H9 (cell line): ENCODE data around the gene RGS6. TPM values are rescaled to one million over a fixed set of nuclear protein-coding genes. Genes with fewer than 3 reads are reported as not detected.

Experiments
- DNase-seq: peaks from one replicate; pipeline ENCODE4 v3.0.0-alpha.2; 2017
- H2AFZ ChIP-seq: one replicate; pipeline ENCODE4 v1.6.1; 2013; ENCODE audit warnings: mild to moderate bottlenecking, low read length, control low read depth, moderate library complexity
- H2AK5ac ChIP-seq: 2 replicates; pipeline ENCODE4 v1.6.1; 2013; ENCODE audit warnings: low read length, control low read depth, mixed read lengths; ENCODE audit not compliant: insufficient read length
- H2BK120ac ChIP-seq: one replicate; pipeline ENCODE4 v1.6.1; 2013; ENCODE audit warnings: low read depth, mild to moderate bottlenecking, low read length, control low read depth, inconsistent platforms; ENCODE audit not compliant: poor library complexity, severe bottlenecking
- H2BK12ac ChIP-seq: 2 replicates; pipeline ENCODE4 v1.6.1; 2013; ENCODE audit warnings: low read length, control low read depth, mixed read lengths, low read depth; ENCODE audit not compliant: insufficient read length
- H2BK15ac ChIP-seq: 2 replicates; pipeline ENCODE4 v1.6.1; 2013; ENCODE audit warnings: low read depth, low read length, control low read depth
- H2BK20ac ChIP-seq: one replicate; pipeline ENCODE4 v1.6.1; 2013; ENCODE audit warnings: low read depth, mild to moderate bottlenecking, low read length, control low read depth, inconsistent platforms; ENCODE audit not compliant: poor library complexity, severe bottlenecking
- H2BK5ac ChIP-seq: 2 replicates; pipeline ENCODE4 v1.6.1; 2013; ENCODE audit warnings: low read length, control low read depth, mixed read lengths; ENCODE audit not compliant: insufficient read length
- H3K14ac ChIP-seq: 2 replicates; pipeline ENCODE4 v1.6.1; 2013; ENCODE audit warnings: low read length, control low read depth; ENCODE audit not compliant: insufficient read depth
- H3K18ac ChIP-seq: 2 replicates; pipeline ENCODE4 v1.6.1; 2013; ENCODE audit warnings: low read depth, mild to moderate bottlenecking, mixed read lengths, low read length, control low read depth; ENCODE audit not compliant: insufficient read length
- H3K23ac ChIP-seq: 2 replicates; pipeline ENCODE4 v1.6.1; 2013; ENCODE audit warnings: low read length, control low read depth, mixed read lengths, low read depth; ENCODE audit not compliant: insufficient read length
- H3K23me2 ChIP-seq: 2 replicates; pipeline ENCODE4 v1.6.1; 2013; ENCODE audit warnings: low read depth, mild to moderate bottlenecking, mixed read lengths, low read length, control low read depth; ENCODE audit not compliant: insufficient read length, poor library complexity, severe bottlenecking
- H3K27ac ChIP-seq: 2 replicates; pipeline ENCODE4 v1.5.1; 2013; ENCODE audit warnings: low read length, control low read depth, mixed read lengths, low read depth; ENCODE audit not compliant: insufficient read length
- H3K27me3 ChIP-seq: 2 replicates; pipeline ENCODE4 v1.6.1; 2013; ENCODE audit warnings: low read length, control low read depth, inconsistent platforms; ENCODE audit not compliant: insufficient read depth
- H3K4ac ChIP-seq: 2 replicates; pipeline ENCODE4 v1.6.1; 2013; ENCODE audit warnings: low read depth, mild to moderate bottlenecking, control low read depth, inconsistent platforms, low read length, moderate library complexity
- H3K4me1 ChIP-seq: 2 replicates; pipeline ENCODE4 v1.6.1; 2013; ENCODE audit warnings: low read length, control low read depth, inconsistent platforms; ENCODE audit not compliant: insufficient read depth
- H3K4me2 ChIP-seq: 2 replicates; pipeline ENCODE4 v1.6.1; 2013; ENCODE audit warnings: low read length, control low read depth, mixed read lengths; ENCODE audit not compliant: insufficient read length, insufficient read depth
- H3K56ac ChIP-seq: 2 replicates; pipeline ENCODE4 v1.6.1; 2013; ENCODE audit warnings: low read depth, mild to moderate bottlenecking, mixed read lengths, low read length, control low read depth; ENCODE audit not compliant: insufficient read length
- H3K79me1 ChIP-seq: 2 replicates; pipeline ENCODE4 v1.6.1; 2013; ENCODE audit warnings: low read depth, mild to moderate bottlenecking, moderate library complexity, low read length, control low read depth, inconsistent platforms; ENCODE audit not compliant: insufficient read depth, poor library complexity, severe bottlenecking
- H3K79me2 ChIP-seq: 2 replicates; pipeline ENCODE4 v1.6.1; 2013; ENCODE audit warnings: low read length, control low read depth, inconsistent platforms; ENCODE audit not compliant: insufficient read depth
- H3K9ac ChIP-seq: 2 replicates; pipeline ENCODE4 v1.6.1; 2013; ENCODE audit warnings: low read length, control low read depth, mixed read lengths; ENCODE audit not compliant: insufficient read length; ENCODE audit errors: extremely low read depth
- H3K9me3 ChIP-seq: one replicate; pipeline ENCODE4 v1.6.1; 2013; ENCODE audit warnings: low read depth, low read length, inconsistent platforms; ENCODE audit not compliant: control insufficient read depth
- H3T11ph ChIP-seq: one replicate; pipeline ENCODE4 v1.6.1; 2013; ENCODE audit warnings: mild to moderate bottlenecking, low read length, control low read depth, inconsistent platforms
- H4K20me1 ChIP-seq: one replicate; pipeline ENCODE4 v1.6.1; 2013; ENCODE audit not compliant: control insufficient read depth, insufficient read length, insufficient read depth
- H4K5ac ChIP-seq: 2 replicates; pipeline ENCODE4 v1.6.1; 2013; ENCODE audit warnings: low read depth, mild to moderate bottlenecking, mixed read lengths, low read length, control low read depth; ENCODE audit not compliant: insufficient read length
- H4K8ac ChIP-seq: replicated peaks from 2 replicates; pipeline ENCODE4 v1.6.1; 2013; ENCODE audit warnings: low read length, control low read depth, mixed read lengths, low read depth; ENCODE audit not compliant: insufficient read length
- H4K91ac ChIP-seq: 2 replicates; pipeline ENCODE4 v1.6.1; 2013; ENCODE audit warnings: low read depth, mild to moderate bottlenecking, moderate library complexity, mixed read lengths, low read length, control low read depth; ENCODE audit not compliant: insufficient read length
- H3K27ac Mint-ChIP-seq, 3 experiments: 2 replicates in 2 of 3; 3 replicates in 1 of 3; pipeline ENCODE4 v1.8.0; 2020 to 2021; ENCODE audit warnings: mixed read lengths in 3 of 3, mild to moderate bottlenecking in 1 of 3, moderate library complexity in 1 of 3
- H3K27me3 Mint-ChIP-seq: 2 replicates; pipeline ENCODE4 v1.8.0; 2021; ENCODE audit warnings: low read depth, mild to moderate bottlenecking, moderate library complexity, mixed read lengths
- H3K36me3 Mint-ChIP-seq, 3 experiments: 2 replicates in 2 of 3; 3 replicates in 1 of 3; pipeline ENCODE4 v1.8.0; 2020 to 2021; ENCODE audit warnings: low read depth in 3 of 3, mixed read lengths in 3 of 3; ENCODE audit not compliant: insufficient read depth in 1 of 3
- H3K4me1 Mint-ChIP-seq, 2 experiments: 2 replicates each; pipeline ENCODE4 v1.8.0; 2020; ENCODE audit warnings: mixed read lengths in 2 of 2
- H3K4me3 Mint-ChIP-seq, 2 experiments: 2 replicates in 1 of 2; 3 replicates in 1 of 2; pipeline ENCODE4 v1.8.0; 2020 to 2021; ENCODE audit warnings: mild to moderate bottlenecking in 2 of 2, mixed read lengths in 2 of 2, moderate library complexity in 1 of 2
- H3K9me3 Mint-ChIP-seq, 2 experiments: 2 replicates in 1 of 2; 3 replicates in 1 of 2; pipeline ENCODE4 v1.8.0; 2020; ENCODE audit warnings: mild to moderate bottlenecking in 2 of 2, mixed read lengths in 2 of 2, moderate library complexity in 1 of 2
- CTCF ChIP-seq: fragments of 200-600 bp; sonication (generic); conservative IDR thresholded peaks from 3 replicates; pipeline ENCODE4 v1.8.0; 2021; ENCODE audit warnings: antibody characterized with exemption, mild to moderate bottlenecking
- WGBS: extraction: QIAGEN DNeasy Blood & Tissue Kit; methylation state at CpG from one replicate; pipeline ENCODE4 v1.1.7; 2013; ENCODE audit warnings: missing lambda C conversion rate, low lambda C conversion rate, mixed read lengths; ENCODE audit not compliant: insufficient read length; ENCODE audit errors: extremely low coverage; 5-methylcytosine and 5-hydroxymethylcytosine counted together
- total RNA-seq: library from RNA; stranded (reverse); gene quantifications from 2 replicates; pipeline ENCODE4 v1.2.1, GENCODE V29; 2021

The RGS6 gene
- total RNA-seq, 1 experiment from 2014 or later = 3.0 TPM

GRCh38 chr14:72089625-72090024, 157.4 kb downstream of the RGS6 start:
- Histone ChIP-seq H4K5ac (no peak overlapping the region), H3K4me2 (no peak overlapping the region), H3K18ac (no peak overlapping the region), H2BK15ac (no peak overlapping the region), H3K4ac (no peak overlapping the region), H3K27me3 (no peaks in the 10 kb centered on the region), H3K23ac (no peak overlapping the region), H2BK20ac (no peak overlapping the region), H2AFZ (no peak overlapping the region), H2AK5ac (no peak overlapping the region), H3T11ph (no peak overlapping the region), H3K27ac (no peak overlapping the region), H3K14ac (no peak overlapping the region), H3K79me1 (no peaks in the 10 kb centered on the region), H3K79me2 (no peaks in the 10 kb centered on the region), H2BK120ac (no peak overlapping the region), H2BK5ac (no peak overlapping the region), H3K9me3 (no peaks in the 10 kb centered on the region), H2BK12ac (no peak overlapping the region), H4K20me1 (no peaks in the 10 kb centered on the region), H3K9ac (no peak overlapping the region), H3K23me2 (no peaks in the 10 kb centered on the region), H3K56ac (no peak overlapping the region), H4K8ac (no peak overlapping the region), H4K91ac (no peak overlapping the region), H3K4me1 (peaks cover 7% of the 10 kb centered on the region; the same call in 1 of the 2 replicates)
- Mint-ChIP-seq H3K36me3 (peaks cover 0 to 6% (median 0%) of the 10 kb centered on the region in 3 experiments; a peak in 1 of 7 replicates), H3K4me1 (peaks cover 24 to 29% of the 10 kb centered on the region in 2 experiments), H3K27me3 (no peaks in the 10 kb centered on the region), H3K4me3 (no peak overlapping the region), H3K9me3 (peaks cover 0 to 5% of the 10 kb centered on the region in 2 experiments; a peak in 2 of 5 replicates), H3K27ac (peak overlapping the region in 1 of 3 experiments; percentile 67; a peak in 2 of 7 replicates)
- no peak for TF ChIP-seq CTCF
- no peak for DNase-seq
- WGBS = no CpG with 5 or more reads among the region's 4 CpGs
